Testis (tissue), 2 donors: Measurements from ENCODE around the gene ERC2.

ENCODE experiments used
- CTCF ChIP-seq, 3 experiments: fragments of 450-650 bp in 2 of 3; fragments of 200-600 bp in 1 of 3; sonication (generic) in 1 of 3; IDR thresholded peaks; one replicate each; pipeline ENCODE4 v1.5.1; 2016 to 2019; ENCODE audit warnings: antibody characterized with exemption in 3 of 3, mild to moderate bottlenecking in 2 of 3, moderate library complexity in 1 of 3
- POLR2A ChIP-seq: fragments of 450-650 bp; IDR thresholded peaks from one replicate; pipeline ENCODE4 v1.6.1; 2017; ENCODE audit warnings: antibody characterized with exemption, mild to moderate bottlenecking, moderate library complexity

DNA sequence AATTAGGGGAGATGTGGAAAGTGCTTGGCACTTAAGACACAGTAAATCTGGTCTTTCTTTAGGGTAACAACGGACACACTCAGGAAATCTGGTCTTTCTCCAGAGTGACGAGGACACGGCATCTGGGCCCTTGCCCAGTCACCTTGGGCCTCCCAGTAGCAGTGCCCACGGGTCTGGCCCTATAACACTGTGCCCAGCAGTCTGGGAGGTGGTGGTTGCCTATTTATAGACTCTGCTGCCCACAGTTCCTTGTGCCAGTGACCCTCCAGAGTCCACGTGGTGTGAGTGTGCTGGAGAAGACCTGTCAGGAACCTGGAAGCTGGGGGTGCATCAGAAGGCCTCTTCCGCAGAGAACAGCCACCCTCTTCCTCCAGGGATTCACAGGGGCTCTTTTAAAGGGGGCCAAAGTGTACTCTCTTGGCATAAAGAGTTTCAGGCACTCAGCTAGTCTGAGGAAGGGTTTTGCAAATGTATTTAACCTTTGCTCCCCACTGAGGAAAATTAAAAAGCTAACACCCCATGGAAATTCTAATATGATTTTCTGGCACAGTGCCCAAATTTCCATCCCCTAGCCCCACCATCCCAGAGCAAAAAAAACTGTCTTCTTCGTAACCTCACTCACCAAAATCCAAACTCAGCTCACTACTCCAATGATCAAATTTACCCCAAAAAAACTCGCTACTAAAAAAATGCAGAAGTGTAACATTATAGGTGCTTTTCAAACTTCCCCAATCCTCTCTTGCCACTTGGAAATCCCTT lies 996.6 kb downstream of the ERC2 start:
- TF ChIP-seq CTCF (IDR thresholded peaks at IDR 0.05): no peak
- no peak for TF ChIP-seq POLR2A
